NT2/D1 (cell line): ENCODE data around the gene YPEL2.

Source experiments
- DNase-seq: peaks from one replicate; pipeline ENCODE4 v3.0.0-alpha.2; 2011; ENCODE audit warnings: low read depth, low spot score
- H3K27me3 ChIP-seq: 2 replicates; pipeline ENCODE4 v1.6.0; 2011; ENCODE audit warnings: mild to moderate bottlenecking; ENCODE audit not compliant: insufficient read length, insufficient read depth
- H3K36me3 ChIP-seq: 2 replicates; pipeline ENCODE4 v1.6.1; 2011; ENCODE audit warnings: mild to moderate bottlenecking, low read length, mixed read lengths; ENCODE audit not compliant: insufficient read depth, insufficient read length
- H3K4me1 ChIP-seq: 2 replicates; pipeline ENCODE4 v1.5.1; 2011; ENCODE audit not compliant: insufficient read depth, insufficient read length
- H3K4me3 ChIP-seq: 2 replicates; pipeline ENCODE4 v1.5.1; 2011; ENCODE audit warnings: low read depth; ENCODE audit not compliant: insufficient read length
- H3K9ac ChIP-seq: 2 replicates; pipeline ENCODE4 v1.6.0; 2011; ENCODE audit warnings: low read depth; ENCODE audit not compliant: insufficient read length
- H3K9me3 ChIP-seq: 2 replicates; pipeline ENCODE4 v1.5.1; 2011; ENCODE audit warnings: mild to moderate bottlenecking, low read length; ENCODE audit not compliant: insufficient read depth
- SUZ12 ChIP-seq: IDR thresholded peaks from 2 replicates; pipeline ENCODE4 v1.6.1; 2011; ENCODE audit not compliant: insufficient read length, insufficient read depth; ENCODE audit errors: extremely low read depth
- YY1 ChIP-seq: IDR thresholded peaks from 2 replicates; pipeline ENCODE4 v1.6.1; 2011; ENCODE audit not compliant: insufficient read length, insufficient read depth
- ZNF274 ChIP-seq: IDR thresholded peaks from 2 replicates; pipeline ENCODE4 v1.6.1; 2011; ENCODE audit warnings: mild to moderate bottlenecking, low read depth, low read length

YPEL2 gene

GRCh38 chr17:59374612-59375011, 43.2 kb downstream of the YPEL2 start:
- Histone ChIP-seq H3K9me3 (no peaks in the 10 kb centered on the region), H3K9ac (no peak overlapping the region), H3K36me3 (no peaks in the 10 kb centered on the region), H3K27me3 (no peaks in the 10 kb centered on the region), H3K4me3 (no peak overlapping the region), H3K4me1 (peaks cover 7% of the 10 kb centered on the region)
- TF ChIP-seq ZNF274: no peak
- TF ChIP-seq SUZ12: no peak
- TF ChIP-seq YY1: no peak
- no peak for DNase-seq

DNA sequence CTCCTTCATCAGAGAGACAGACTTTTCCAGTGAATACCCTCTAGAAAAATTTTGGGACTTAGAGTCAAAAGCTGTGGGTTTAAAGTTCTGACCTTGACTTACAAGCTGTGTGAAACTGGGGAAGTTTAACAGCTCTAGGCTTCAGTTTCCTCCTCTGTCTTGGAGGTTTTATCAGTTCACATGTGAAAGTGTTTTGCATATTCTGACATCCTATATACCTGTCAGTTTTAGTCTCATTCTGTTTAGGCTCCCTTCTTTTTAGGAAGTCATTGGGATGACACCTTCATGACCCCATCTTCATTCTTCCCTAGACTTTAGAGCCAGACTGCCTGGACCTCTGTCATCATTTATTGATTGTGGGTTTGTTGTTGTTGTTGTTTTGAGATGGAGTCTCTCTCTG, 44.4 kb downstream of the YPEL2 start:
- H3K9ac ChIP-seq: no peak overlapping the region
- no peaks in the 10 kb centered on the region for H3K9me3 ChIP-seq
- no peak for DNase-seq
- H3K27me3 ChIP-seq: no peaks in the 10 kb centered on the region
- no peaks in the 10 kb centered on the region for H3K36me3 ChIP-seq
- peaks cover 6% of the 10 kb centered on the region for H3K4me1 ChIP-seq
- H3K4me3 ChIP-seq: no peak overlapping the region
- TF ChIP-seq SUZ12: no peak
- TF ChIP-seq ZNF274: no peak
- no peak for TF ChIP-seq YY1

DNA sequence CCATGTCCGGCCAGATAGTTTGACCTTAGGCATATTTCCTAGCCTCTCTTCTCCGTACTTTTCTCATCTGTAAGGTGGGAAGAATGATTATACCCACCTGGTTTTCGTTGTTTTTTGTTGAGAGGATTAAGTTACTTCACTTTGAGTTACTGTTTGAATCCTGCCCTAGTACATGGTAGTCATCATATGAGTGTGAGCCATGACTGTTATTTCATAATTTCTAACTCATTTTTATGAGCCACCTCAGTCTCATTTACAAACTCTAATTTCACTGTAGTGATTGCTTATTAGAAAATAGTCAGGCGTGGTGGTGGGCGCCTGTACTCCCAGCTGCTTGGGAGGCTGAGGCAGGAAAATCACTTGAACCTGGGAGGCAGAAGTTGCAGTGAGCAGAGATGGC, 45.1 kb downstream of the YPEL2 start:
- peaks cover 3% of the 10 kb centered on the region for H3K4me1 ChIP-seq
- TF ChIP-seq YY1: no peak
- TF ChIP-seq SUZ12: no peak
- TF ChIP-seq ZNF274: no peak

GRCh38 chr17:59377410-59377809, 46.0 kb downstream of the YPEL2 start:
- Histone ChIP-seq H3K27me3 (no peaks in the 10 kb centered on the region), H3K4me1 (peaks cover 3% of the 10 kb centered on the region), H3K36me3 (no peaks in the 10 kb centered on the region), H3K4me3 (no peak overlapping the region), H3K9ac (no peak overlapping the region), H3K9me3 (no peaks in the 10 kb centered on the region)
- no peak for DNase-seq
- no peak for TF ChIP-seq SUZ12
- no peak for TF ChIP-seq YY1
- TF ChIP-seq ZNF274: no peak

More for the DNA sequence above, 45.1 kb downstream of the YPEL2 start:
- H3K4me3 ChIP-seq: no peak overlapping the region
- no peak for DNase-seq
- H3K27me3 ChIP-seq: no peaks in the 10 kb centered on the region
- H3K9me3 ChIP-seq: no peaks in the 10 kb centered on the region
- no peaks in the 10 kb centered on the region for H3K36me3 ChIP-seq
- no peak overlapping the region for H3K9ac ChIP-seq

- H3K9me3 ChIP-seq: no peaks in the 10 kb centered on the region
- H3K36me3 ChIP-seq: no peaks in the 10 kb centered on the region
- no peak overlapping the region for H3K9ac ChIP-seq
- no peaks in the 10 kb centered on the region for H3K27me3 ChIP-seq
- TF ChIP-seq SUZ12 (no peak), YY1 (no peak), ZNF274 (no peak)
- no peak overlapping the region for H3K4me3 ChIP-seq
- peaks cover 3% of the 10 kb centered on the region for H3K4me1 ChIP-seq
- no peak for DNase-seq
Observed at GRCh38 chr17:59378675-59379074, 47.2 kb downstream of the YPEL2 start.

DNA sequence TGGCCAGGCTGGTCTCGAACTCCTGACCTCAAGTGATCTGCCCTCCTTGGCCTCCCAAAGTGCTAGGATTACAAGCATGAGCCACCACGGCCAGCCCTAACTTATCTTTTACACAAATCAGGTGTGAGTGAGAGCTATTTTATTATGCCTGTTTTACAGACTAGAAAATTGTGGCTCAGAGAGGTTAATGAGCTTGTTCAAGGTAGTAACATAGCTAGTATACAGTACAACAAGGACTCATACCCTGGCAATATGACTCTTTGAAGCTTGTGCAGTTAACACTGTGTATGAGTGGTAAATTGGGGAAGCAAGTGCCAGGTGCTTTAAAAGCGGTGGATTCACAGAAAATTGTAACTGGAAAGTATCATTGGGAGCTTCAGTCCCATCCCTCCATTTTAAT, 49.0 kb downstream of the YPEL2 start:
- H3K4me3 ChIP-seq: no peak overlapping the region
- TF ChIP-seq YY1 (no peak), ZNF274 (no peak)

GRCh38 chr17:59381716-59382570, 50.5 kb downstream of the YPEL2 start:
- no peak for DNase-seq
- TF ChIP-seq YY1: no peak
- TF ChIP-seq SUZ12: no peak
- no peak for TF ChIP-seq ZNF274
- no peaks in the 10 kb centered on the region for H3K9me3 ChIP-seq
- no peak overlapping the region for H3K9ac ChIP-seq
- no peak overlapping the region for H3K4me3 ChIP-seq
- H3K36me3 ChIP-seq: no peaks in the 10 kb centered on the region
- peaks cover 3% of the 10 kb centered on the region for H3K4me1 ChIP-seq
- no peaks in the 10 kb centered on the region for H3K27me3 ChIP-seq

More for the DNA sequence above, 49.0 kb downstream of the YPEL2 start:
- H3K9me3 ChIP-seq: no peaks in the 10 kb centered on the region
- H3K9ac ChIP-seq: no peak overlapping the region
- peaks cover 3% of the 10 kb centered on the region for H3K4me1 ChIP-seq
- no peak for DNase-seq
- no peaks in the 10 kb centered on the region for H3K27me3 ChIP-seq
- H3K36me3 ChIP-seq: no peaks in the 10 kb centered on the region
